Left lung (tissue), 10 donors: ENCODE results near the gene UACA. TPM values are rescaled to one million over a fixed set of nuclear protein-coding genes. Genes with fewer than 3 reads are reported as not detected.
A peak's percentile ranks its signal among the peaks of the same experiment; 100 is the strongest.
"Not testable (repeated sequence)": the region's sequence is repeated elsewhere in the genome, so short reads cannot be mapped to it uniquely, and the experiment has no call there.

Experiments
- ATAC-seq: fragments of 200-7000 bp; cut with Tn5 transposase; one replicate; pipeline ENCODE4 v1.9.1; 2020; ENCODE audit warnings: moderate library complexity
- DNase-seq, 4 donors: peaks; one replicate each; pipeline ENCODE4 v3.0.0-alpha.2; 2013 to 2020
- H3K27ac ChIP-seq, 2 donors: fragments of 200-600 bp; sonication (generic) in 1 of 2; one replicate each; pipeline versions ENCODE4 v1.5.0 to v1.8.0; 2020 to 2021
- H3K27me3 ChIP-seq, 2 donors: fragments of 200-600 bp; sonication (generic) in 1 of 2; one replicate each; pipeline versions ENCODE4 v1.5.0 to v1.8.0; 2020 to 2021
- H3K36me3 ChIP-seq, 2 donors: fragments of 200-600 bp; sonication (generic) in 1 of 2; one replicate each; pipeline versions ENCODE4 v1.5.0 to v1.8.0; 2020 to 2021
- H3K4me1 ChIP-seq, 2 donors: fragments of 200-600 bp; one replicate each; pipeline ENCODE4 v1.8.0; 2021
- H3K4me3 ChIP-seq, 2 donors: fragments of 200-600 bp; sonication (generic) in 1 of 2; one replicate each; pipeline versions ENCODE4 v1.5.0 to v1.8.0; 2020 to 2021; ENCODE audit warnings: mild to moderate bottlenecking in 1 of 2
- H3K9me3 ChIP-seq, 2 donors: fragments of 200-600 bp; sonication (generic) in 1 of 2; one replicate each; pipeline versions ENCODE4 v1.5.0 to v1.8.0; 2020 to 2021
- CTCF ChIP-seq, 2 donors: fragments of 200-600 bp; sonication (generic) in 1 of 2; IDR thresholded peaks; one replicate each; pipeline versions ENCODE4 v1.5.0 to v1.8.0; 2021; ENCODE audit warnings: antibody characterized with exemption in 2 of 2
- intact Hi-C, 2 donors: fragments of 100-400 bp; cut with DNase I; formaldehyde crosslinking; loops; one replicate each; pipeline versions ENCODE4 v1.11.2 to v1.14.2; 2022
- polyA plus RNA-seq, 6 donors: library from polyadenylated mRNA; unstranded; fragments of 120-200 nt; gene quantifications; one replicate each; pipeline ENCODE4 v1.2.1, GENCODE V29; 2013; ENCODE audit not compliant: insufficient read length in 6 of 6
- total RNA-seq, 2 donors: library from RNA; stranded (reverse); fragmentation: NEBNext Ultra II Directional; extraction: Animal tissue kit (Norgen Biotek cat#: 25700); gene quantifications; one replicate each; pipeline ENCODE4 v1.2.1, GENCODE V29; 2021
- donor health status: DM: no; HTN: yes; CAD: no.
- donor health status: DM: no; HTN: no; CAD: no.

Gene UACA
- total and polyA plus RNA-seq, 8 donors, result 43.2 to 133 (median 121) TPM

GRCh38 chr15:70742928-70743327 lies 20.4 kb downstream of the UACA start:
- H3K9me3 ChIP-seq, result no peaks in the 10 kb centered on the region
- no peak for TF ChIP-seq CTCF (IDR thresholded peaks at IDR 0.05)
- no peak overlapping the region for H3K4me3 ChIP-seq
- ATAC-seq, result no peak
- intact Hi-C loops, result no loop called here
- H3K4me1 ChIP-seq, result peaks cover 21 to 31% of the 10 kb centered on the region in 2 donors
- H3K36me3 ChIP-seq, result no peaks in the 10 kb centered on the region
- peak overlapping the region; percentile 36 to 63 for H3K27ac ChIP-seq
- peaks cover 0 to 20% of the 10 kb centered on the region in 2 donors for H3K27me3 ChIP-seq
- DNase-seq, result no peak

- Histone ChIP-seq H3K4me1 (peaks cover 21 to 31% of the 10 kb centered on the region in 2 donors), H3K27ac (peak overlapping the region; percentile 63 to 64)
- intact Hi-C loops, result no loop called here
Observed at GRCh38 chr15:70741677-70742293, 21.6 kb downstream of the UACA start.

GRCh38 chr15:70741107-70741531 lies 22.2 kb downstream of the UACA start:
- DNase-seq, result peak in 3 of 4 donors; percentile 58 to 87 (median 67)

More at GRCh38 chr15:70741677-70742293, 21.6 kb downstream of the UACA start:
- H3K9me3 ChIP-seq, result no peaks in the 10 kb centered on the region
- H3K36me3 ChIP-seq, result no peaks in the 10 kb centered on the region
- DNase-seq (no peak), ATAC-seq (peak; percentile 66)
- TF ChIP-seq CTCF (IDR thresholded peaks at IDR 0.05), result no peak
- H3K4me3 ChIP-seq, result no peak overlapping the region
- H3K27me3 ChIP-seq, result peaks cover 0 to 20% of the 10 kb centered on the region in 2 donors

GRCh38 chr15:70735040-70735439 lies 28.3 kb downstream of the UACA start:
- H3K36me3 ChIP-seq, intact Hi-C loops, H3K4me1 ChIP-seq, H3K27me3 ChIP-seq, DNase-seq, H3K4me3 ChIP-seq, H3K27ac ChIP-seq, H3K9me3 ChIP-seq, ATAC-seq: not testable (repeated sequence)

More at GRCh38 chr15:70741107-70741531, 22.2 kb downstream of the UACA start:
- H3K9me3 ChIP-seq, result no peaks in the 10 kb centered on the region
- H3K36me3 ChIP-seq, result no peaks in the 10 kb centered on the region
- no peak for TF ChIP-seq CTCF (IDR thresholded peaks at IDR 0.05)
- peaks cover 21 to 31% of the 10 kb centered on the region in 2 donors for H3K4me1 ChIP-seq
- intact Hi-C loops, result no loop called here
- peaks cover 0 to 20% of the 10 kb centered on the region in 2 donors for H3K27me3 ChIP-seq
- H3K27ac ChIP-seq, result peak overlapping the region; percentile 63 to 64
- no peak overlapping the region for H3K4me3 ChIP-seq
- ATAC-seq, result peak; percentile 91

GRCh38 chr15:70729164-70729563 lies 34.2 kb downstream of the UACA start:
- TF ChIP-seq CTCF (IDR thresholded peaks at IDR 0.05), result no peak
- no peak overlapping the region for H3K27ac ChIP-seq
- H3K4me3 ChIP-seq, result no peak overlapping the region
- no peaks in the 10 kb centered on the region for H3K9me3 ChIP-seq
- peaks cover 0 to 39% of the 10 kb centered on the region in 2 donors for H3K27me3 ChIP-seq
- H3K36me3 ChIP-seq, result no peaks in the 10 kb centered on the region
- peaks cover 0 to 3% of the 10 kb centered on the region in 2 donors for H3K4me1 ChIP-seq
- DNase-seq (no peak), ATAC-seq (no peak)
- intact Hi-C loops, result no loop called here
